Ammon's horn (tissue), 1 donor: ENCODE measurements around the gene ETV6.

Experiments used
- DNase-seq: peaks from one replicate; pipeline ENCODE4 v3.0.0-alpha.2; 2016; ENCODE audit warnings: low spot score

Gene ETV6

GRCh38 chr12:11645391-11645790 is 4.1 kb upstream of the ETV6 start:
- DNase-seq = no peak

GRCh38 chr12:11648514-11649412 is 711 bp upstream of the ETV6 start:
- DNase-seq = peak; percentile 73

- DNase-seq = peak; percentile 57
These were observed 1.1 kb downstream of the ETV6 start for GRCh38 chr12:11650286-11651281.

- no peak for DNase-seq
These were observed 1.9 kb downstream of the ETV6 start for GRCh38 chr12:11651381-11651780.

- peak; percentile 40 for DNase-seq
These were observed 2.3 kb downstream of the ETV6 start for GRCh38 chr12:11651785-11652184.

GRCh38 chr12:11652351-11653040 is 3.0 kb downstream of the ETV6 start:
- peak; percentile 69 for DNase-seq

- no peak for DNase-seq
These were observed 3.8 kb downstream of the ETV6 start for GRCh38 chr12:11653215-11653753.

GRCh38 chr12:11654338-11654737 is 4.9 kb downstream of the ETV6 start:
- no peak for DNase-seq

- DNase-seq = no peak
These were observed 5.3 kb downstream of the ETV6 start for GRCh38 chr12:11654802-11655201.

GRCh38 chr12:11655842-11656241 is 6.4 kb downstream of the ETV6 start:
- DNase-seq = no peak

GRCh38 chr12:11656550-11656949 is 7.1 kb downstream of the ETV6 start:
- no peak for DNase-seq

- no peak for DNase-seq
These were observed 8.0 kb downstream of the ETV6 start for GRCh38 chr12:11657511-11657910.

GRCh38 chr12:11658791-11659190 is 9.3 kb downstream of the ETV6 start:
- DNase-seq = no peak

GRCh38 chr12:11660624-11661023 is 11.2 kb downstream of the ETV6 start:
- no peak for DNase-seq

- DNase-seq = no peak
These were observed 12.1 kb downstream of the ETV6 start for GRCh38 chr12:11661491-11662089.

- no peak for DNase-seq
These were observed 12.9 kb downstream of the ETV6 start for GRCh38 chr12:11662369-11662768.

GRCh38 chr12:11663130-11663529 is 13.7 kb downstream of the ETV6 start:
- DNase-seq = peak; percentile 47

GRCh38 chr12:11664101-11664500 is 14.6 kb downstream of the ETV6 start:
- no peak for DNase-seq

- DNase-seq = no peak
These were observed 16.9 kb downstream of the ETV6 start for GRCh38 chr12:11666131-11667050.

- DNase-seq = no peak
These were observed 17.7 kb downstream of the ETV6 start for GRCh38 chr12:11667171-11667570.
